HEK293 (cell line): ENCODE measurements around the gene CDH22.

ENCODE experiments used
- ZBTB8A ChIP-seq: fragments of 450-650 bp; formaldehyde crosslinking; IDR thresholded peaks from 2 replicates; pipeline ENCODE4 v1.5.1; 2016; ENCODE audit warnings: missing biosample characterization, missing genetic modification characterization
- ZNF561 ChIP-seq: fragments of 450-650 bp; IDR thresholded peaks from 2 replicates; pipeline ENCODE4 v1.5.1; 2018; ENCODE audit warnings: missing biosample characterization, missing genetic modification characterization, borderline replicate concordance
- ZNF621 ChIP-seq: fragments of 450-650 bp; formaldehyde crosslinking; IDR thresholded peaks from 2 replicates; pipeline ENCODE4 v1.5.1; 2017; ENCODE audit warnings: missing biosample characterization, missing genetic modification characterization
- ZNF654 ChIP-seq: fragments of 450-650 bp; formaldehyde crosslinking; IDR thresholded peaks from 2 replicates; pipeline ENCODE4 v1.5.1; 2016; ENCODE audit warnings: low read depth, missing biosample characterization, missing genetic modification characterization
- TF ChIP-seq, protein P1 (sequence below): fragments of 450-650 bp; formaldehyde crosslinking; IDR thresholded peaks from 2 replicates; pipeline ENCODE4 v1.5.1; 2016; ENCODE audit warnings: missing biosample characterization, missing genetic modification characterization
- TF ChIP-seq, protein P2 (sequence below): fragments of 450-650 bp; formaldehyde crosslinking; IDR thresholded peaks from 2 replicates; pipeline ENCODE4 v1.5.1; 2016; ENCODE audit warnings: missing biosample characterization, missing genetic modification characterization

DNA sequence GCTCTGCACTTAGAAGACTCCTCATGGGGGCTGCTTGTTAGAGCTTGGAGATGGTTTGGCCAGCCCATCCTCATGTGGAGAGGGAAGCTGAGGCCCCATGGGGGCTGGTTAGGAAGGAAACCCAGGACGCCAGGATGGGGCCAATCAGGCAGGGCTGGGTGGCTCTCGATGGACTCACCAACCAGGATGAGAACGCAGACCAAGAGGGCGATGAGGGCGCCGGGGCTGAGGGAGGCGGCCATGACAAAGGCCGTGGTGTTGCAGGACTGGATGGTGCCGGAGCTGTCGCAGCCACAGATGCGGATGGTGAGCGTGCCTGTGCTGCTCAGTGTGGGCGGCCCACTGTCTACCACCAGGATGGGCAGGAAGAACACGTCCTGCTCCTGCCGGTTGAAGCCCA lies 130.5 kb downstream of the CDH22 start:
- TF ChIP-seq ZBTB8A (tag by site-specific recombination) (no peak), ZNF621 (tag by site-specific recombination) (no peak), ZNF561 (tag by site-specific recombination) (no peak), ZNF654 (no peak)
- TF ChIP-seq, protein P1, sequence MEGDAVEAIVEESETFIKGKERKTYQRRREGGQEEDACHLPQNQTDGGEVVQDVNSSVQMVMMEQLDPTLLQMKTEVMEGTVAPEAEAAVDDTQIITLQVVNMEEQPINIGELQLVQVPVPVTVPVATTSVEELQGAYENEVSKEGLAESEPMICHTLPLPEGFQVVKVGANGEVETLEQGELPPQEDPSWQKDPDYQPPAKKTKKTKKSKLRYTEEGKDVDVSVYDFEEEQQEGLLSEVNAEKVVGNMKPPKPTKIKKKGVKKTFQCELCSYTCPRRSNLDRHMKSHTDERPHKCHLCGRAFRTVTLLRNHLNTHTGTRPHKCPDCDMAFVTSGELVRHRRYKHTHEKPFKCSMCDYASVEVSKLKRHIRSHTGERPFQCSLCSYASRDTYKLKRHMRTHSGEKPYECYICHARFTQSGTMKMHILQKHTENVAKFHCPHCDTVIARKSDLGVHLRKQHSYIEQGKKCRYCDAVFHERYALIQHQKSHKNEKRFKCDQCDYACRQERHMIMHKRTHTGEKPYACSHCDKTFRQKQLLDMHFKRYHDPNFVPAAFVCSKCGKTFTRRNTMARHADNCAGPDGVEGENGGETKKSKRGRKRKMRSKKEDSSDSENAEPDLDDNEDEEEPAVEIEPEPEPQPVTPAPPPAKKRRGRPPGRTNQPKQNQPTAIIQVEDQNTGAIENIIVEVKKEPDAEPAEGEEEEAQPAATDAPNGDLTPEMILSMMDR (tag by site-specific recombination) = no peak
- TF ChIP-seq, protein P2, sequence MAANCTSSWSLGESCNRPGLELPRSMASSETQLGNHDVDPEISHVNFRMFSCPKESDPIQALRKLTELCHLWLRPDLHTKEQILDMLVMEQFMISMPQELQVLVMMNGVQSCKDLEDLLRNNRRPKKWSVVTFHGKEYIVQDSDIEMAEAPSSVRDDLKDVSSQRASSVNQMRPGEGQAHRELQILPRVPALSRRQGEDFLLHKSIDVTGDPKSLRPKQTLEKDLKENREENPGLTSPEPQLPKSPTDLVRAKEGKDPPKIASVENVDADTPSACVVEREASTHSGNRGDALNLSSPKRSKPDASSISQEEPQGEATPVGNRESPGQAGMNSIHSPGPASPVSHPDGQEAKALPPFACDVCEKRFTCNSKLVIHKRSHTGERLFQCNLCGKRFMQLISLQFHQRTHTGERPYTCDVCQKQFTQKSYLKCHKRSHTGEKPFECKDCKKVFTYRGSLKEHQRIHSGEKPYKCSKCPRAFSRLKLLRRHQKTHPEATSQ (tag by site-specific recombination) = no peak
